GM18517 (cell line): ENCODE data around the gene RPS6KA4.

Experiments
- ATAC-seq: cut with Tn5 transposase; IDR thresholded peaks from one replicate; pipeline ENCODE4 v1.9.1; 2021; ENCODE audit warnings: mild to moderate bottlenecking, moderate library complexity; ENCODE audit not compliant: unreplicated experiment

RPS6KA4 gene

DNA sequence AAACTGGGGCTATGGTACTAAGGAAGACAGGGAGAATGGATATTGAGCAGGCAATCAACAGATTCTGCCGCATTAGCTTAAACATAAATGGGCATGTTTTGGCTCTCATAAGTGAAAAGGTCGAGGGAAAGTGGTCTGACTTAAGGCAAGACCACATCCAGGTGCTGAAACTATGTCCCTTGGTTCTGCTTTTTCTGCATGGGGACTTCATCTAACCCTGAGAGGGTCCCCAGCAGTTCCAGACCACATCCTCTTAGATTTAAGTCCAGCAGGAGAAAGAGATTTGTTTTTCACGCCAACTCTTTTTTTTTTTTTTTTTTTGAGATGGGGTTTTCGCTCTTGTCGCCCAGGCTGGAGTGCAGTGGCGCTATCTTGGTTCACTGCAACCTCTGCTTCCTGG lies 5.5 kb downstream of the RPS6KA4 start:
- ATAC-seq, result no peak

DNA sequence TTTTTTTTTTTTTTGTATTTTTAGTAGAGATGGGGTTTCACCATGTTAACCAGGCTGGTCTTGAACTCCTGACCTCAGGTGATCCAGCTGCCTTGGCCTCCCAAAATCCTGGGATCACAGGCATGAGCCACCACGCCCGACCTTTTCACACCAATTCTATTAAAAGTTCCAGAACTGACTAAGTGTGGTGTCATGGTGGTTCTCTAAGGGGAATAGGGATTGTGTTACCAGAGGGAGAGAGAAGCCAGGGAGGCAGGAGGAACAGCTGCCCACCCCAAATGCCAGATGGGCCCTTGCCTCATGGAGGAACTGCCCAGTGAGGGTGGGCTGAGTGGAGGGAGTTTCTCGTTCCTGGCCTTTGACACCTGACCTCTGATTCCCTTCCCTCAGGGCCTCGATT lies 5.9 kb downstream of the RPS6KA4 start:
- no peak for ATAC-seq

DNA sequence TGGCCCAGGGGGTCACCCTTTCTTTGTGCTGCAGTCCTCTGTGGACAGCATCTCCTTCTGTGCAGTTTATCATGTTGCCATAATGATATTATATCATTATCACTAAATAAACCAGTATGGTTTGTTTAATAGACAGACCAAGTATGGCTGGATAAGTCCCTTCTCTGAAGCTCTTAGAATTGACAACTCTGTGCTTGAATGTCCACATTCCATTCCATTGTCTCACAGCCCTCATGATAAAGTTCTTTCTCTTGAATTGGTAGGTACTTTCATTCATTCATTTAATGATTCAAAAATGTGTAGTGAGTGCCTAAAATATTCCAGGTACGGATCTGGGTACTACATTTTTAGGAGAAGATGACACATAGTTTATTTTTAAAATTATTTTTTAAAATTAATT lies 7.8 kb downstream of the RPS6KA4 start:
- ATAC-seq, result no peak

DNA sequence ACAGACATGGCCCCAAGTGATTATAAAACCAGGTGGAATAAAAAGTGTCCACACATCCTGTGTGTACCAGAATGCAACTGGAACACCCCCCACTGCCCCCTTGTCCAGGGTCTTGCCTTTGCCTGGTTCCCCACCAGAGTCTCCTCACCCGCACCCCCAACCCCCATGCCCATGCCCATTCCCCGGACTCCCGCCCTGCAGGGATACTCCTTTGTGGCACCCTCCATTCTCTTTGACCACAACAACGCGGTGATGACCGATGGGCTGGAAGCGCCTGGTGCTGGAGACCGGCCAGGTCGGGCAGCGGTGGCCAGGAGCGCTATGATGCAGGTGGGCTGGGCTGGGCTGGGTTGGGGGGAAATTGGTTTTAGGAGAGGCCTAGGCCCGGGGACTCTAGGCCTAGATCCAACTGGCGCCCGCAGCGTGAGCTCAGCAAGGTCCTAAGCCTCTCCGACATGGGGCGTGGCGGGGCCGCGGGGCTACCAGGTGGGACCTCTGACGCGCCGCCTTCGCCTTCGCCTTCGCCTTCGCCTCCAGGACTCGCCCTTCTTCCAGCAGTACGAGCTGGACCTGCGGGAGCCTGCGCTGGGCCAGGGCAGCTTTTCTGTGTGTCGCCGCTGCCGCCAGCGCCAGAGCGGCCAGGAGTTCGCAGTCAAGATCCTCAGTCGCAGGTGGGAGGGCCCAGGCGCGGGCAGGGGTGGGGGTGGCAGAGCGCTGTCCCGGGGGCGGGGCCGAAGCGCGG lies 9.1 kb downstream of the RPS6KA4 start:
- ATAC-seq, result no peak

GRCh38 chr11:64368673-64369074 lies 9.7 kb downstream of the RPS6KA4 start:
- no peak for ATAC-seq

DNA sequence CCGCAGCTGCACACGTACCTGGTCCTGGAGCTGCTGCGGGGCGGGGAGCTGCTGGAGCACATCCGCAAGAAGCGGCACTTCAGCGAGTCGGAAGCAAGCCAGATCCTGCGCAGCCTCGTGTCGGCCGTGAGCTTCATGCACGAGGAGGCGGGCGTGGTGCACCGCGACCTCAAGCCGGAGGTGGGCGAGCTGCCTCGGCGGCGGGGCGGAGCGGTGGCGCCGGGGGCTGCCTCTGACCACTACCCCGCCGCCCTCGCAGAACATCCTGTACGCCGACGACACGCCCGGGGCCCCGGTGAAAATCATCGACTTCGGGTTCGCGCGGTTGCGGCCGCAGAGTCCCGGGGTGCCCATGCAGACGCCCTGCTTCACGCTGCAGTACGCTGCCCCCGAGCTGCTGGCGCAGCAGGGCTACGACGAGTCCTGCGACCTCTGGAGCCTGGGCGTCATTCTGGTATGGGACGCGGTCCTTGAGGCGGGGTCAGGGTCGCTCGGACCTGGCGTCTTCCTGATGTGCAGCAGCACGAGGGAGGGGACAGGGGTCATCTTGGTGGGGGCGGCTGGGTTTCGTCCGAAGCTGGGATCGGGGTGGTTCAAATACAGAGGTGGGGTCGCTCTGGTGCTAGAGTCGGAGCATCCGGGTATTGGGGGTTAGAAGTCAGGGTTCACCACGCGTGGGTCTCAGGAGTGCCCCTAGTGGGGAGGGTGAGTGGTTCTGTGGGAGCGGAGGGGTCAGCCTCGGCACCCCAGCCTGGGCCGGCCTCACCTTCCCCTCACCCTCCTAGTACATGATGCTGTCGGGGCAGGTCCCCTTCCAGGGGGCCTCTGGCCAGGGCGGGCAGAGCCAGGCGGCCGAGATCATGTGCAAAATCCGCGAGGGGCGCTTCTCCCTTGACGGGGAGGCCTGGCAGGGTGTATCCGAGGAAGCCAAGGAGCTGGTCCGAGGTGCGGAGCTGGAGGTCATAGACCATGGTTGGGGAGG lies 10.8 kb downstream of the RPS6KA4 start:
- no peak for ATAC-seq

GRCh38 chr11:64371201-64371600 lies 12.2 kb downstream of the RPS6KA4 start:
- no peak for ATAC-seq

DNA sequence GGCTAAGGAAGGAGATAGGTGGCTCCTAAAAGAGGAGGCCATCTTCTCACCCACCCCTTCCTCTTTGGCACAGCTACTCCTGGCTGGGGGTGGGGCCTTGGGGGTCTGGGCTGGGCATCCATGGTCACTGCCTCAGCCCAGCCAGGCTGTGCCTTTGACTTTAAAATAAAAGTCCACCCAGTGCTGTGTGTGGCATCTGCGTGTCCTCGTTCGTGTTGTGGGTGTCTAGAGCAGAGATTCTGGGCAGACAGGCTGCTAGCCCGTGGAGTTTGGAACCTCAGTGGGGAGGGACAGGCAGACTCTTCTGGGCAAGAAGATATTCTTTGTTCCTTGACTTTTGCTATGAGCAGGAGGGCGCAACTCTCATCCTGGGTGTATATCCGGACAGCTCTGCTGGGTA lies 13.1 kb downstream of the RPS6KA4 start:
- ATAC-seq, result no peak

DNA sequence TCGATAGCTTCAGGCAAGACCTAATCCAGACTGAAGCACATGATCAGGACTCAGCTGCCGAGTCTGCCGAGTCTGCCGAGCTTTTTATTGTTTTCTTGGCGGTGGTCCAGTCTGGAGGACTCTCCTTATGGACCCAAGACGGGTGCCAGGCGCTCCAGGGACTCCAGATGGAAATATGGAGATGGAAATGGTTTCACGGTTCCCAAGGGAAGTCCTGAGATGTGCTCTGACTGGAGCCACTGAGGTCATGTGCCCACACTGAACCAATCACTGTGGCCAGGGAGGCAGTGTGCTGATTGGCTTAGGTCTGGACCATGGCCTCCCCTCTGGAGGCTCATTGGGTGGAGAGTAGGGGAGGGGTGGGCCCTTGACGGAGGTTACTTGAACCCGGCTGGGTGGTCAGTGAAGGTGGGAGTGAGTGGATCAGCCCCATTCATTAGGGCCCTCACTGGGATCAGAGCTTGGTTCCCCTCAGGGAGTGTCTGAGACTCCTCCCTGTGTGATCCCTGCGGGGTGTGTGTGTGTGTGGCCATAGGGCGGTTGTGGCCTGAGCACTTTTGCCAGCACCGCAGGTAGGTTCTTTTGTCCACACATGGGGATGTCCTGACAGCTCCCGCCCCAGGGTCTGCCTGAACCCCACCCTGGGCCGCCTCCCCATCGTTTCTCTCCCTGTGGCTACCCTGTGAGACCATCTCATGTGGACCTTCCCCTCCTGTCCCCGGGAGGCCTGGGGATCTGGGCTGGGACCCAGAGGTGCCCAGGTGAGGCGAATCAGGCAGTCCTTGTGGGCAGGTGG lies 14.0 kb downstream of the RPS6KA4 start:
- no peak for ATAC-seq

GRCh38 chr11:64373598-64373974 lies 14.6 kb downstream of the RPS6KA4 start:
- no peak for ATAC-seq

GRCh38 chr11:64376071-64376470 lies 17.1 kb downstream of the RPS6KA4 start:
- no peak for ATAC-seq

DNA sequence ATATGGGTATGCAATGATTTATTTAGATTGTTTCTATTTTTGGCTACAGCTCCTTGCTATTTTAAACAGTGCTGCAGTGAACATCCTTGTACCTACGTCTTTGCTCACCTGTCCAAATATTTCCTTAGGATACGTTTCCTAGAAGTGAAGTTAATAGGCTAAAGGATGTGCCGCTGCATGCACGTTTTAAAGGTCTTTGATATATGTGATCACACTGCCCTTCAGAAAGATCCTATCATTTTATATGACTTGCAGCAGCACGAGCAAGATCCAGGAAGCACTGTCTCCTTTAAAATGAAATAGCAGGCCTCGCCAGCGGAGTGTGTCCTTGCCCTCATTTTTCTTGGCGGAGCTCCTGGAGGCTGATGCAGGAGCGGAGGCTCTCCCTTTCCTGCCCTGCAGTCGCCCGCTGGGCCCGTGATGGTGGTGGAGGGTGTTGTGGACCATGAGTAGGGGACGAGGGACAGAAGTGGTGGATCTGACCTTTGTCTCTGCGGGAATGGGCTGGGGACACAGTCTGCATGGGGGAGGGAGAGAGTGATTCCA lies 19.4 kb downstream of the RPS6KA4 start:
- no peak for ATAC-seq

DNA sequence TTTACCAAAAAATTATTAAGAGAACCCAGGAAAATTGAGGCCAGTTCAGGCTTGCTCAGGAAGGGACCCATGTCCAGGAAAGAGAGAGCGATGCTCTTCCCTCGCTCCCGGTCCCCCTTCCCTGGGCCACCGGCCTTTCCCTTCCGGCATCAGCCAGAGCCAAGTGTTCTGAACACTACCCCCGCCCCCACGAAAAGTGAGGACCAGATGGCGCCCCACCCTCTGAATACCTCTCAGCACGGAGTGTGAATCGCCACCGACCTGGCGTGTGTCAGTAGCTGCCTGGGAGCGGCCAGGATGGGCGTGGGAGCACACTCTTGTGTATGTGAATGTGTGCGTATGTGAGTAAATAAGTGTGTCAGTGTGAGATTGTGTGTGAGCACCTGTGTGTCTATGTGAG lies 20.2 kb downstream of the RPS6KA4 start:
- no peak for ATAC-seq

- ATAC-seq, result no peak
These were observed 21.1 kb downstream of the RPS6KA4 start for GRCh38 chr11:64379817-64380709.

DNA sequence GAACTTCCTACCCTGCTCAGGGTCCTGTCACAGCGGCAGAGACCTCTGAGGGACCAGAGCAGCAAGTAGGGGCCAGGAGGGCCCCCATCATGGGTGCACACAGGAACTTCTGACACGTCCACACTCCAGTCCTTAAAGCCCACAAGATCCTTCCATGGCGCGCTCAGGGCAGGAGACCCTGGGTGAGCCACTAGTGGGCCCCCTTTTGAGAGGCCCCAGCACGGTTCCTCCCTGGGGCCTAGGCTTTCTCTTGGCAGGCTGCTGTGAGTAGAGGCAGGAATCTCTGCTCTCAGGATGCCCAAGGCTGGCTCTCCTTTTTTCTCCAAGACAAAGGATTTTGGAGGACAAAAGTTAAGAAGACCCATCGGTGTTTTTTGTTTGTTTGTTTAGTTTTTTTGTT lies 22.4 kb downstream of the RPS6KA4 start:
- ATAC-seq, result no peak

DNA sequence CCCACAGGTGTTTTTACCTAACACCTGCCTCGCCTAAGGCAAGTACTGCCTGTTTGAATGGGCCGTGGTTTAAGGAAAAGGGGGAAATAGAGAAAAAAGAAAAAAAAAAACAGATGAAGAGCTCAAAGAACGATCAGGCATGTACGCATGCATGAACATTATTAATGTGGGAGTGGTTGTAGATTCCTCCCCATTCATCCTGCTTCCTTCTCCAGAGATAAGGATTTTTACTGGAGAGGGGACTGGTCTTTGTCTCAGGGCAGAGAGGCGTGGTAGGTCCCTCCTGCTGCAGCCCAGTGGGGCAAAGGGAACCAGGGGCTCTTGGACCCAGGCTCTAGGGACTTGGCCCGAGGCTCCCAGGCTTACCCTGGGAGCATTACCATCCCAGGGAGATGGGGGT lies 23.1 kb downstream of the RPS6KA4 start:
- ATAC-seq, result no peak

- no peak for ATAC-seq
These were observed 23.6 kb downstream of the RPS6KA4 start for GRCh38 chr11:64382586-64382985.

DNA sequence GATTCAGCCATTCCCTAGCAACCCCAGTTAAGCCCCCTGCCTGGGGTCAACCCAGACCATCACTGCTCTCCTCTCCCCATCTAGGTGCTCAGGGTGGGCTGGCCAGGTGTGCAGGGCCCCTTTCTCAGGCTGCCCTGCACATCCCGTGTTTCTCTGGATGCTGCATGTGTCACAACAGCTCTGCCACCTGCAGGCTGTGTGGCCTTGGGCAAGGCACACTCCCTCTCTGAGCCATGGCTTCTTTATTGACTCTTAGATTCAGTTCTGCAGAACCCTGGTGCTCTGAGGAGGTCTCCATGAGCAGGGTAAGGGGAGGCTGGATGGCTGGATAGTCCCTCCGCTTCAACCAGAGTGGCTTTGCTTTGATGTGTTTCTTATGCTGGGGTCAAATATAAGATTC lies 24.6 kb downstream of the RPS6KA4 start:
- ATAC-seq, result no peak

DNA sequence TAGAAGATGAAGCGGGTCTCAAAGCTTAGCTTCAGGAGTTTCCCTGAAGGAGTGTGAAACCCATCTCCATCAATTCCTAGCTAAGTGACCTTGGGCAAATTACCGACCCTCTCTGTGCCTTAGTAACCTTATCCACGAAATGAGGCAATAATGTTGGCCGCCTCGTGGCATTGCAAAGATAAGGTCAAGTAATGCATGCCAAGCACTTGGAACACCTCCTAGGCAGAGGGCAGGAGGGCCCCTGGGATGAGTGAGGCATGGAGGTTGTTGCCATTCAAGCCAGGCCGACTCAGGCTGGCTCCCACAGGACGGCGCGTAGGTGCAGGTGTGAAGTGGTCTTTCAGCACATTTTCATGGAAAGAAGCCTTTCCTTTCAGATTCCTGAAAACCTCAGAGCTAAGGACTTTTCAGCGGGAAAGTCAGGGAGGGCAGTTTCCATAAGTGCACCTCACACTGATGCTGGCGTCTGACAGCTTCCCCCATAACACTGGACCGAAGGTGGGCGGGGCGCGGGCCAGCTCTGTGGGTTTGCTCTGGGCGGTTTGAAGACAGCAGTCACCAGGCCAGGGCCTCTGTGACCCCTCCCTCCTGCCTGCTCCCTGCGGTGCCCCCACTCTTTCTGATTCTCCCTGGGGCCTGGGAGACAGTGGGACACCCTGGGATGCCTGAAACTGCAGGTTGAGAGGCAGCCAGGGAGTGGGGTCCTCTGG lies 25.2 kb downstream of the RPS6KA4 start:
- ATAC-seq, result no peak
